GM12878 (cell line): ENCODE measurements around the gene ZBTB24. TPM values are rescaled to one million over a fixed set of nuclear protein-coding genes. Genes with fewer than 3 reads are reported as not detected.

Source experiments
- ATAC-seq: fragments of 200-7000 bp; cut with Tn5 transposase; 3 replicates; pipeline ENCODE4 v1.9.1; 2020; ENCODE audit warnings: mild to moderate bottlenecking, moderate library complexity
- BruUV-seq: library from RNA; stranded (reverse); fragments of 400-500 nt; replicated peaks from 2 replicates; lab custom pipeline; 2021; lab: Mats Ljungman, UMichigan
- CTCF ChIA-PET: fragments of 300-600 bp; sonication (Branson Sonifier 250); formaldehyde crosslinking; extraction: SDS; loops from one replicate; lab custom pipeline; 2021; ENCODE audit warnings: inconsistent platforms; lab: Yijun Ruan, JAX
- POLR2A ChIA-PET: fragments of 350-600 bp; formaldehyde crosslinking; extraction: SDS; loops from one replicate; lab custom pipeline; 2021; ENCODE audit warnings: inconsistent platforms; lab: Charles Lee
- RAD21 ChIA-PET: fragments of 300-600 bp; sonication (Branson Sonifier 250); formaldehyde crosslinking; loops from one replicate; lab custom pipeline; 2023; ENCODE audit warnings: antibody characterized with exemption; ENCODE audit not compliant: unreplicated experiment; lab: Charles Lee
- SMC1A ChIA-PET: fragments of 300-600 bp; sonication (Branson Sonifier 250); formaldehyde crosslinking; loops from one replicate; lab custom pipeline; 2023; ENCODE audit not compliant: unreplicated experiment, uncharacterized antibody; lab: Charles Lee
- DNase-seq: peaks from one replicate; pipeline ENCODE4 v3.0.0-alpha.2; 2011; ENCODE audit warnings: low read depth, low spot score
- FAIRE-seq: peaks from 3 replicates; lab custom pipeline; 2011; peaks lifted over from hg19 to GRCh38; lab: Jason Lieb, UNC
- H2AFZ ChIP-seq: 2 replicates; pipeline ENCODE4 v1.6.0; 2011; ENCODE audit warnings: low read depth, low read length, control low read depth; ENCODE audit not compliant: control insufficient read depth
- H3K27ac ChIP-seq: 2 replicates; pipeline ENCODE4 v1.5.1; 2011; ENCODE audit warnings: control low read depth; ENCODE audit not compliant: control insufficient read depth, insufficient read depth
- H3K27me3 ChIP-seq, 2 experiments: replicated peaks in 1 of 2; 2 replicates each; pipeline versions ENCODE4 v1.6.0 to v1.6.1; 2011; ENCODE audit warnings: low read length in 1 of 2; ENCODE audit not compliant: control insufficient read depth in 2 of 2, insufficient read depth in 2 of 2
- H3K36me3 ChIP-seq, 2 experiments: 2 replicates each; pipeline ENCODE4 v1.5.1; 2011; ENCODE audit warnings: low read length in 1 of 2; ENCODE audit not compliant: control insufficient read depth in 2 of 2, insufficient read depth in 2 of 2
- H3K4me1 ChIP-seq: 2 replicates; pipeline ENCODE4 v1.6.1; 2011; ENCODE audit warnings: mild to moderate bottlenecking, low read length, moderate library complexity, mixed read lengths; ENCODE audit not compliant: control insufficient read depth, insufficient read depth
- H3K4me2 ChIP-seq: 2 replicates; pipeline ENCODE4 v1.6.0; 2011; ENCODE audit warnings: control low read depth; ENCODE audit not compliant: control insufficient read depth, insufficient read depth
- H3K4me3 ChIP-seq: fragments of 200-600 bp; sonication (generic); 2 replicates; pipeline ENCODE4 v1.5.1; 2016
- H3K79me2 ChIP-seq: 2 replicates; pipeline ENCODE4 v1.6.0; 2011; ENCODE audit warnings: low read length; ENCODE audit not compliant: control insufficient read depth, insufficient read depth
- H3K9ac ChIP-seq: 2 replicates; pipeline ENCODE4 v1.8.0; 2011; ENCODE audit warnings: low read length, control low read depth, mixed read lengths; ENCODE audit not compliant: control insufficient read depth, insufficient read depth
- H3K9me3 ChIP-seq: replicated peaks from 3 replicates; pipeline ENCODE4 v1.5.1; 2011; ENCODE audit warnings: mild to moderate bottlenecking, low read length; ENCODE audit not compliant: control insufficient read depth, insufficient read depth
- H4K20me1 ChIP-seq: 2 replicates; pipeline ENCODE4 v1.6.0; 2011; ENCODE audit not compliant: control insufficient read depth, insufficient read depth
- CHD2 ChIP-seq: IDR thresholded peaks from 2 replicates; pipeline ENCODE4 v1.6.1; 2011; ENCODE audit warnings: low read depth, low read length, improper control_type of control experiment, borderline replicate concordance
- CTCF ChIP-seq, 3 experiments: IDR thresholded peaks in 2 of 3; conservative IDR thresholded peaks in 1 of 3; 2 replicates each; pipeline ENCODE4 v1.5.1; 2011; ENCODE audit warnings: low read depth in 3 of 3, low read length in 3 of 3, mild to moderate bottlenecking in 3 of 3, control low read depth in 2 of 3, moderate library complexity in 2 of 3, inconsistent platforms in 1 of 3, mixed read lengths in 1 of 3; ENCODE audit not compliant: control insufficient read depth in 2 of 3, insufficient read depth in 1 of 3; ENCODE audit errors: extremely low read depth in 1 of 3
- WGBS: methylation state at CpG from one replicate; pipeline ENCODE4 v1.1.6; 2016; ENCODE audit warnings: low lambda C conversion rate; ENCODE audit not compliant: insufficient replicate concordance, insufficient coverage; ENCODE audit errors: missing lambda C conversion rate; 5-methylcytosine and 5-hydroxymethylcytosine counted together
- in situ Hi-C: fragments of 300-500 bp; cut with MboI; formaldehyde crosslinking; loops from 9 replicates; pipeline ENCODE4 v1.14.3; 2018; ENCODE audit warnings: mixed read lengths
- intact Hi-C: fragments of 100-400 bp; cut with micrococcal nuclease; formaldehyde crosslinking; loops from one replicate; pipeline ENCODE4 v1.14.2; 2022; ENCODE audit not compliant: unreplicated experiment
- polyA plus RNA-seq, 11 experiments: library from polyadenylated mRNA; depleted of rRNA in 4 of 11; unstranded in 6 of 11; stranded (reverse) in 5 of 11; fragments of >200 nt; fragmentation: Nextera tagmentation in 4 of 11; fragmentation: Illumina TruSeq in 1 of 11; extraction: Ambion mirVana in 4 of 11; extraction: Trizol in 1 of 11; gene quantifications; 1 replicate in 1 of 11; 2 replicates in 10 of 11; pipeline versions ENCODE4 v1.2.1 to v1.2.3, GENCODE V29; 2011 to 2016; ENCODE audit warnings: inconsistent platforms in 2 of 11, missing spikeins in 2 of 11, low read depth in 1 of 11
- total RNA-seq, 4 experiments: library from RNA; depleted of rRNA in 3 of 4; stranded (reverse); fragments of >200 nt in 3 of 4; fragmentation: Illumina TruSeq in 1 of 4; extraction: Trizol in 1 of 4; gene quantifications; 2 replicates each; pipeline versions ENCODE4 v1.2.1 to v1.2.3, GENCODE V29; 2013 to 2021

ZBTB24 gene
- total and polyA plus RNA-seq, 10 of the 15 experiments (the other 5 are each of a cell fraction or from before 2014, with no cell fraction given) = 2.9 to 17.7 (median 8.5) TPM

- no TSS peak for BruUV-seq
- H3K27me3 ChIP-seq = no peaks in the 10 kb centered on the region
- no peak overlapping the region for H3K27ac ChIP-seq
- no peak overlapping the region for H3K9ac ChIP-seq
- no peak for ATAC-seq
- no peak overlapping the region for H3K4me3 ChIP-seq
- no peak overlapping the region for H2AFZ ChIP-seq
- TF ChIP-seq CTCF (IDR thresholded peaks at IDR 0.05 in 2 of 3, conservative IDR thresholded peaks at IDR 0.05 in 1 of 3; ENCODE audit: control insufficient read depth in 2 of 3, extremely low read depth in 1 of 3, insufficient read depth in 1 of 3, low read depth in 3 of 3, low read length in 3 of 3) (peak in 2 of 3 experiments; percentile 4 to 9; a peak in 1 of 6 replicates), CHD2 (no peak)
- TF ChIP-seq, all 136 proteins: peak for 1
- WGBS = 95% methylated on average over 9 of the region's 9 CpGs
- Histone ChIP-seq H3K36me3 (peaks cover 11 to 19% of the 10 kb centered on the region in 2 experiments), H4K20me1 (no peaks in the 10 kb centered on the region), H3K4me2 (no peak overlapping the region), H3K79me2 (peaks cover 7% of the 10 kb centered on the region), H3K4me1 (peaks cover 14% of the 10 kb centered on the region), H3K9me3 (no peaks in the 10 kb centered on the region)
- DNase-seq (no peak), FAIRE-seq (no peak)
- in situ Hi-C loops (no loop called here), intact Hi-C loops (no loop called here)
- ChIA-PET CTCF (interaction anchor here (1.3 to 4.3 kb wide), 3 partner anchors 8 to 35 kb away, joined by 3 to 30 read pairs (median 6); no protein-coding TSS in a partner anchor), RAD21 (interaction anchor here (0.6 kb wide), 1 partner anchor 9 kb away, joined by 3 read pairs; no protein-coding TSS in a partner anchor), POLR2A (interaction anchor here (5.5 kb wide), 1 partner anchor 9 kb away, joined by 74 read pairs; the partner anchor contains the start of gene MICAL1), SMC1A (interaction anchor here (0.6 kb wide), 1 partner anchor 255 kb away, joined by 5 read pairs; no protein-coding TSS in a partner anchor)
These were observed 37.6 kb downstream of the ZBTB24 start for GRCh38 chr6:109445382-109445781.
